Heart left ventricle (tissue), 13 donors: ENCODE data around the gene DNAJB6.

Experiments
- POLR2A ChIP-seq, 2 donors: fragments of 450-650 bp; IDR thresholded peaks; one replicate each; pipeline ENCODE4 v1.6.1; 2017; ENCODE audit warnings: antibody characterized with exemption in 2 of 2, mild to moderate bottlenecking in 2 of 2, moderate library complexity in 2 of 2
- TF ChIP-seq, protein P1 (sequence below), 12 donors: fragments of 200-600 bp; sonication (generic) in 4 of 12; IDR thresholded peaks; one replicate each; pipeline versions ENCODE4 v1.5.0 to v1.8.0; 2018 to 2022; ENCODE audit warnings: antibody characterized with exemption in 12 of 12, mild to moderate bottlenecking in 5 of 12
- donor health status: ischemic (EF 13 %, LVEDD 7.1; RV severe dilation, severe dysfunction).
- donor health status: DM: no; HTN: yes; CAD: no.
- donor health status: DM: no; HTN: no; CAD: no.
- donor health status: ischemic (EF 25% LVEDD 6.9; RV normal size, moderate dysfunction).
- donor health status: ischemic (EF 25% LVEDD 5.7; RV mildly dilated, moderate dysfunction).
- donor health status: ischemic (EF 35%, LVEDD 5.7; RV mildly dilated, moderate dysfunction).
- donor health status: nonischemic (EF 11% LVEDD 7.7; RV severe dilation, severe dysfunction).
- donor health status: DM: yes; HTN: yes; CAD: no.
- donor health status: PGD.
- donor health status: ischemic (EF 29% LVEDD 5.4; RV normal size, mild dysfunction).
- donor health status: nonischemic (EF 23%, LVEDD 6.1; RV moderate dilation, normal function).

DNA sequence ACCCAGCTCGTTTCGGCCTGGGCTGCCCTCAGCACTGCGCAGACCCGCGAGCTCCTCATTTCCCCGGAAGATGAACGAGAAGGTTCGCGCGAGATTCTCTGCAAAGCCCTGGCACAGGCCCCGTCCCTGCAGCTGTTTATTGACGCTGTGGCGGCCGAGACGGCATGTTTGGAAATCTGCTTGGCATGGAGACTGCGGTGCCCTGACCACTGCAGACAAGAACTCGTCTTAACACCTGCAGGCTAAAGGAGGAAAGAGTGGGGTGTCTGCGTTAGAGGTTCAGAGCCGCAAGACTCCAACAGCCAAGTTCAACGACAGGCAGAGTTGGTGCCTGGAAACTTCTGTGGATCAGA, 125.6 kb downstream of the DNAJB6 start:
- TF ChIP-seq, protein P1, sequence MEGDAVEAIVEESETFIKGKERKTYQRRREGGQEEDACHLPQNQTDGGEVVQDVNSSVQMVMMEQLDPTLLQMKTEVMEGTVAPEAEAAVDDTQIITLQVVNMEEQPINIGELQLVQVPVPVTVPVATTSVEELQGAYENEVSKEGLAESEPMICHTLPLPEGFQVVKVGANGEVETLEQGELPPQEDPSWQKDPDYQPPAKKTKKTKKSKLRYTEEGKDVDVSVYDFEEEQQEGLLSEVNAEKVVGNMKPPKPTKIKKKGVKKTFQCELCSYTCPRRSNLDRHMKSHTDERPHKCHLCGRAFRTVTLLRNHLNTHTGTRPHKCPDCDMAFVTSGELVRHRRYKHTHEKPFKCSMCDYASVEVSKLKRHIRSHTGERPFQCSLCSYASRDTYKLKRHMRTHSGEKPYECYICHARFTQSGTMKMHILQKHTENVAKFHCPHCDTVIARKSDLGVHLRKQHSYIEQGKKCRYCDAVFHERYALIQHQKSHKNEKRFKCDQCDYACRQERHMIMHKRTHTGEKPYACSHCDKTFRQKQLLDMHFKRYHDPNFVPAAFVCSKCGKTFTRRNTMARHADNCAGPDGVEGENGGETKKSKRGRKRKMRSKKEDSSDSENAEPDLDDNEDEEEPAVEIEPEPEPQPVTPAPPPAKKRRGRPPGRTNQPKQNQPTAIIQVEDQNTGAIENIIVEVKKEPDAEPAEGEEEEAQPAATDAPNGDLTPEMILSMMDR (IDR thresholded peaks at IDR 0.05) = no peak
- TF ChIP-seq POLR2A (IDR thresholded peaks at IDR 0.05) = no peak
